ENCODE results near the gene HIVEP3.

- TF ChIP-seq CTCF (IDR thresholded peaks at IDR 0.05) (no peak), POLR2A (IDR thresholded peaks at IDR 0.05) (no peak)
Measured at GRCh38 chr1:41479808-41480160, 438.9 kb downstream of the HIVEP3 start.
